ENCODE measurements around the gene NXPE3.

Gene NXPE3

GRCh38 chr3:101810022-101810418 is 31.0 kb downstream of the NXPE3 start:
- POLR2A ChIA-PET: no interaction called here
- DNase-seq (ENCODE audit: low read depth, low spot score): no peak
- CTCF ChIA-PET: interaction anchor here (0.7 to 27.9 kb wide), 15 partner anchors 6 to 727 kb away, joined by 3 to 1077 read pairs (median 3); no protein-coding TSS in a partner anchor
- no peak overlapping the region for H3K4me3 ChIP-seq (ENCODE audit: low read depth, low read length)
- TF ChIP-seq, protein P1, sequence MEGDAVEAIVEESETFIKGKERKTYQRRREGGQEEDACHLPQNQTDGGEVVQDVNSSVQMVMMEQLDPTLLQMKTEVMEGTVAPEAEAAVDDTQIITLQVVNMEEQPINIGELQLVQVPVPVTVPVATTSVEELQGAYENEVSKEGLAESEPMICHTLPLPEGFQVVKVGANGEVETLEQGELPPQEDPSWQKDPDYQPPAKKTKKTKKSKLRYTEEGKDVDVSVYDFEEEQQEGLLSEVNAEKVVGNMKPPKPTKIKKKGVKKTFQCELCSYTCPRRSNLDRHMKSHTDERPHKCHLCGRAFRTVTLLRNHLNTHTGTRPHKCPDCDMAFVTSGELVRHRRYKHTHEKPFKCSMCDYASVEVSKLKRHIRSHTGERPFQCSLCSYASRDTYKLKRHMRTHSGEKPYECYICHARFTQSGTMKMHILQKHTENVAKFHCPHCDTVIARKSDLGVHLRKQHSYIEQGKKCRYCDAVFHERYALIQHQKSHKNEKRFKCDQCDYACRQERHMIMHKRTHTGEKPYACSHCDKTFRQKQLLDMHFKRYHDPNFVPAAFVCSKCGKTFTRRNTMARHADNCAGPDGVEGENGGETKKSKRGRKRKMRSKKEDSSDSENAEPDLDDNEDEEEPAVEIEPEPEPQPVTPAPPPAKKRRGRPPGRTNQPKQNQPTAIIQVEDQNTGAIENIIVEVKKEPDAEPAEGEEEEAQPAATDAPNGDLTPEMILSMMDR (IDR thresholded peaks at IDR 0.05; ENCODE audit: insufficient read depth, low read length, missing control alignments): no peak

- ChIA-PET POLR2A (no interaction called here), CTCF (interaction anchor here (1.1 to 27.9 kb wide), 8 partner anchors 8 to 726 kb away, joined by 3 to 1077 read pairs (median 4); no protein-coding TSS in a partner anchor)
- H3K4me3 ChIP-seq (ENCODE audit: low read depth, low read length): no peak overlapping the region
- TF ChIP-seq, protein P1 (IDR thresholded peaks at IDR 0.05; ENCODE audit: insufficient read depth, low read length, missing control alignments): no peak
- DNase-seq (ENCODE audit: low read depth, low spot score): no peak
These were observed 32.9 kb downstream of the NXPE3 start for GRCh38 chr3:101811875-101812274.

- CTCF ChIA-PET: interaction anchor here (0.5 to 27.9 kb wide), 11 partner anchors 9 to 725 kb away, joined by 3 to 1077 read pairs (median 4); no protein-coding TSS in a partner anchor
- POLR2A ChIA-PET: interaction anchor here (2.9 kb wide), 1 partner anchor 37 kb away, joined by 11 read pairs; the partner anchor contains the start of gene NFKBIZ
These were observed 33.9 kb downstream of the NXPE3 start for GRCh38 chr3:101812895-101813294.

GRCh38 chr3:101813817-101814440 is 34.9 kb downstream of the NXPE3 start:
- POLR2A ChIA-PET: interaction anchor here (2.9 kb wide), 1 partner anchor 36 kb away, joined by 11 read pairs; the partner anchor contains the start of gene NFKBIZ
- no peak for DNase-seq (ENCODE audit: low read depth, low spot score)

More at GRCh38 chr3:101812895-101813294, 33.9 kb downstream of the NXPE3 start:
- H3K4me3 ChIP-seq (ENCODE audit: low read depth, low read length): no peak overlapping the region
- TF ChIP-seq, protein P1 (IDR thresholded peaks at IDR 0.05; ENCODE audit: insufficient read depth, low read length, missing control alignments): no peak
- no peak for DNase-seq (ENCODE audit: low read depth, low spot score)

GRCh38 chr3:101814835-101815234 is 35.8 kb downstream of the NXPE3 start:
- H3K4me3 ChIP-seq (ENCODE audit: low read depth, low read length): no peak overlapping the region
- TF ChIP-seq, protein P1 (IDR thresholded peaks at IDR 0.05; ENCODE audit: insufficient read depth, low read length, missing control alignments): no peak
- CTCF ChIA-PET: interaction anchor here (1.0 to 27.9 kb wide), 22 partner anchors 8 to 725 kb away, joined by 3 to 1077 read pairs (median 5); no protein-coding TSS in a partner anchor
- DNase-seq (ENCODE audit: low read depth, low spot score): no peak
- POLR2A ChIA-PET: interaction anchor here (0.6 to 2.9 kb wide), 2 partner anchors 35 to 373 kb away, joined by 3 to 11 read pairs; partner anchors contain the start of gene NFKBIZ

More at GRCh38 chr3:101813817-101814440, 34.9 kb downstream of the NXPE3 start:
- CTCF ChIA-PET: interaction anchor here (0.8 to 27.9 kb wide), 32 partner anchors 9 to 726 kb away, joined by 3 to 1077 read pairs (median 4); no protein-coding TSS in a partner anchor
- H3K4me3 ChIP-seq (ENCODE audit: low read depth, low read length): no peak overlapping the region
- TF ChIP-seq, protein P1 (IDR thresholded peaks at IDR 0.05; ENCODE audit: insufficient read depth, low read length, missing control alignments): peak; percentile 26
